Adipocyte (in vitro differentiated cells): ENCODE measurements around the gene TUBB2A.
A peak's percentile ranks its signal among the peaks of the same experiment; 100 is the strongest.
"Not testable (repeated sequence)": the region's sequence is repeated elsewhere in the genome, so short reads cannot be mapped to it uniquely, and the experiment has no call there.

Experiments
- DNase-seq: peaks from one replicate; pipeline ENCODE4 v3.0.0-alpha.2; 2015; ENCODE audit warnings: low read depth
- H3K27me3 ChIP-seq: replicated peaks from 2 replicates; pipeline ENCODE4 v1.7.0; 2013; ENCODE audit warnings: mild to moderate bottlenecking, low read length, moderate library complexity; ENCODE audit not compliant: control insufficient read depth, insufficient read depth
- H3K36me3 ChIP-seq: 2 replicates; pipeline ENCODE4 v1.7.0; 2013; ENCODE audit warnings: low read length, mild to moderate bottlenecking, moderate library complexity; ENCODE audit not compliant: control insufficient read depth, insufficient read depth, severe bottlenecking
- H3K4me1 ChIP-seq: 2 replicates; pipeline ENCODE4 v1.7.0; 2013; ENCODE audit warnings: mild to moderate bottlenecking, low read length, moderate library complexity; ENCODE audit not compliant: control insufficient read depth, insufficient read depth
- H3K4me3 ChIP-seq: 2 replicates; pipeline ENCODE4 v1.7.0; 2013; ENCODE audit warnings: mild to moderate bottlenecking, low read length, moderate library complexity
- H3K9ac ChIP-seq: 2 replicates; pipeline ENCODE4 v1.7.0; 2013; ENCODE audit warnings: mild to moderate bottlenecking, low read length, moderate library complexity
- H3K9me3 ChIP-seq: 2 replicates; pipeline ENCODE4 v1.7.0; 2013; ENCODE audit warnings: mild to moderate bottlenecking, low read length, moderate library complexity; ENCODE audit not compliant: control insufficient read depth

The TUBB2A gene

DNA sequence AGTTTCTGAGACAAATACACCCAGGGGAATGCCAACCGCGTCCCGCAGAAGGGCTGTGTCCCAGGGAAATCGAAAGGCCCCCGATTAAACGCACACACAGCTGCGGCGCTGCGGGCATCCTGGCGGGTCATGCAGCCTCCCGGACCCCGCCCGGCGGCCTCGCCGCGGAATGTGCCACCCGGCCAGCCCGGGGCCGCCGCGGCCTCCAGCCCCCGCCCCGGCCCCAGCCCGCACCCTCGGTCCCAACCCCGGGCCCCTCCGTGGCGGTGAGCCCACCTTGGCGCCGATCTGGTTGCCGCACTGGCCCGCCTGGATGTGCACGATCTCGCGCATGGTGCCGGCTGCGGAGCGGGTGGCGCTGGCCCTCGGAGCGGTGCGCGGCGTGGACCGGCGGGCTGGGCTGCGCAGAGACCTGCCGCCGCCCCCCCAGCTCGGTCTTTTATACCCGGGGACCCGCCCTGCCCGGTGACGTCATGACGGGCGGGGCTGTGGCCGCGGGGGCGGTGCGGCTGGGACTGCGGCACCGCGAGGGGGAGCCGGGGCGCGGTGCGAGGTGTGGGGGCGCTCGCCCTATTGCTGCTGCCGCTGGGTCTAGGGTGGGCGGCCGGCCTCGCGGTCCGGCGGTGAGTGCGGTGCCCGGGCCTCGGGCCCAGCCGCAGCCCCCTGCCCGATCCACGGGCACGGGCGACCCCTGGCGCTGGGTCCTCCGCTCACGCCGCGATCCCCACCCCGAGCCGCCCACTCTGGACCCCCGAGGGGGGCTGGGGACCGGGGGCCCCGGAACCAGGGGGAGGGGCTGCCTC, at the start of gene TUBB2A:
TUBB2A (minus strand) TSS at position 414 of the 803 bp plus-strand sequence; CDS start at position 333, 81 bp downstream.
- DNase-seq = peak; percentile 95
- Histone ChIP-seq H3K27me3 (no peaks in the 10 kb centered on the region), H3K9me3 (no peaks in the 10 kb centered on the region), H3K9ac (peak within 1 kb of the TSS; percentile 92), H3K36me3 (peaks cover 27% of the 10 kb centered on the region), H3K4me1 (peaks cover 14% of the 10 kb centered on the region), H3K4me3 (peak within 1 kb of the TSS; percentile 91)

GRCh38 chr6:3206339-3207015, 49.1 kb upstream of the TUBB2A start:
- Histone ChIP-seq H3K36me3 (no peaks in the 10 kb centered on the region), H3K27me3 (no peaks in the 10 kb centered on the region), H3K9ac (peak overlapping the region; percentile 27), H3K4me3 (peak overlapping the region; percentile 30), H3K9me3 (no peaks in the 10 kb centered on the region), H3K4me1 (peaks cover 49% of the 10 kb centered on the region)
- DNase-seq = no peak

GRCh38 chr6:3205913-3206312, 48.6 kb upstream of the TUBB2A start:
- DNase-seq = peak; percentile 93
- Histone ChIP-seq H3K4me3 (peak overlapping the region; percentile 30), H3K27me3 (no peaks in the 10 kb centered on the region), H3K36me3 (no peaks in the 10 kb centered on the region), H3K9ac (peak overlapping the region; percentile 27), H3K4me1 (peaks cover 49% of the 10 kb centered on the region), H3K9me3 (no peaks in the 10 kb centered on the region)

GRCh38 chr6:3204921-3205320, 47.6 kb upstream of the TUBB2A start:
- Histone ChIP-seq H3K9ac (no peak overlapping the region), H3K36me3 (no peaks in the 10 kb centered on the region), H3K9me3 (no peaks in the 10 kb centered on the region), H3K4me3 (no peak overlapping the region), H3K4me1 (peaks cover 45% of the 10 kb centered on the region), H3K27me3 (no peaks in the 10 kb centered on the region)
- DNase-seq = no peak

GRCh38 chr6:3202999-3203696, 45.8 kb upstream of the TUBB2A start:
- Histone ChIP-seq H3K9me3 (peaks cover 3% of the 10 kb centered on the region), H3K4me1 (peaks cover 28% of the 10 kb centered on the region), H3K36me3 (no peaks in the 10 kb centered on the region), H3K4me3 (no peak overlapping the region), H3K9ac (no peak overlapping the region), H3K27me3 (no peaks in the 10 kb centered on the region)
- DNase-seq = peak; percentile 36

- Histone ChIP-seq H3K4me1 (peaks cover 11% of the 10 kb centered on the region), H3K9me3 (peaks cover 3% of the 10 kb centered on the region), H3K36me3 (no peaks in the 10 kb centered on the region), H3K27me3 (no peaks in the 10 kb centered on the region), H3K4me3 (no peak overlapping the region), H3K9ac (no peak overlapping the region)
- no peak for DNase-seq
These were observed 44.0 kb upstream of the TUBB2A start for GRCh38 chr6:3201388-3201787.

DNA sequence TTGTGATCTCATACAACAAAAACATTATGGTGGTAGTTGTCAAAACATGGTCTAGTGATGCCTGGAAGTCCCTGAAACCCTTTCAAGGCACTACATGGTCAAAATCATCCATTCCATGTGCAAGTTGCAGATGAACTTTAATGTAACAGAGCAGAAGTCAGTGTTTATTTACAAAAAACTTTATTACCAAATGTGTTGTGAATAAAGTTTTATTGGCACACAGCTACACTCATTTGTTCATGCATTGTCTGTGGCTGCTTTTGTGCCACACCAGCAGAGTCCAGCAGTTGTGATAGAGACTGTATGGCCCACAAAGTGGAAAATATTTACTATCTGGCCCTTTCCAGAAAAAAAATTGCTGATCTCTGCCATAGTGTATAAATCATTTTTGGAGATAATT, 43.3 kb upstream of the TUBB2A start:
- Histone ChIP-seq H3K9ac (no peak overlapping the region), H3K36me3 (no peaks in the 10 kb centered on the region), H3K4me1 (peaks cover 5% of the 10 kb centered on the region), H3K4me3 (no peak overlapping the region), H3K27me3 (no peaks in the 10 kb centered on the region), H3K9me3 (peaks cover 3% of the 10 kb centered on the region)
- DNase-seq = no peak

DNA sequence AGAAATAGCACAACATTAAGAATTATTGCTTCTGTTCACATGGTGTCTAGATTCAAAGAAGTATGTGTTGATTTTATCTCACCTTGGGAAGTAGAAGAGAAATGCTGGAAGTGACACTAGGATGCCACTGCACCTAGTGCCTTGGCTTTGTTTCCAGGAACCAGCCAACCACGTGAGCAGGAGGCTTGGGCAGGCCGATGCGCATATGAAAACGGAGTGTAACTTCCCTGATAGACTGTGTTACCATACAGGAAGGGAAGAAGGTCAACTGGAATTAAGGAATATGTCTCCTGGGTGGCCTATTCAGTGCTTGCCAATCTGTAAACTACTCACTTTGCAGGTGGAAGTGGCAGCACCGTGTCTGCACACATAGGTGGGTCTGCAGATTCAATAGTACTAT, 42.0 kb upstream of the TUBB2A start:
- no peak overlapping the region for H3K9ac ChIP-seq
- no peaks in the 10 kb centered on the region for H3K36me3 ChIP-seq
- DNase-seq = no peak
- no peaks in the 10 kb centered on the region for H3K4me1 ChIP-seq
- H3K4me3 ChIP-seq = no peak overlapping the region
- H3K27me3 ChIP-seq = no peaks in the 10 kb centered on the region
- peaks cover 3% of the 10 kb centered on the region for H3K9me3 ChIP-seq

- not testable (repeated sequence) for H3K4me1 ChIP-seq, H3K36me3 ChIP-seq, H3K9ac ChIP-seq, H3K9me3 ChIP-seq, H3K4me3 ChIP-seq, DNase-seq, H3K27me3 ChIP-seq
These were observed 40.4 kb upstream of the TUBB2A start for GRCh38 chr6:3197734-3198133.

DNA sequence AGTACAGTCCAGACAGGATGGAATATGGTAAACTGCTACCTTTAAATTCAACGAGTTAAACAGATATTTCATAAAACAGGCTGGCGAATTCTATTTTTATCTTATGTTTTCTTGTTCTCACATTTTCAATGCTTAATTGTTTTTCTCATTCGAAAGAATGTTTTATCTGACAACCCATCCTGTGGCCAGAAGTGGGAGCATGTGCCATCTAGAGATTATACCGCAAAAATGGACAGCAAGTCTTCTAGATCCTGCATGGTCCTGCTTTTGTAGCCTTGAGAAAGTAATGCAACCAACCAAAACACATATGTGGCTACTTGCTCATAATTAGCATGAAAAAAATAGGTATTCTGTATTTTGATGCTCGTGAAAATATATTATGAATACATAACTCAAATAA, 39.4 kb upstream of the TUBB2A start:
- no peaks in the 10 kb centered on the region for H3K36me3 ChIP-seq
- H3K9ac ChIP-seq = no peak overlapping the region
- H3K4me1 ChIP-seq = no peaks in the 10 kb centered on the region
- DNase-seq = no peak
- no peak overlapping the region for H3K4me3 ChIP-seq
- H3K9me3 ChIP-seq = peaks cover 3% of the 10 kb centered on the region
- no peaks in the 10 kb centered on the region for H3K27me3 ChIP-seq
